Measurements from ENCODE around the gene OTULIN.

DNA sequence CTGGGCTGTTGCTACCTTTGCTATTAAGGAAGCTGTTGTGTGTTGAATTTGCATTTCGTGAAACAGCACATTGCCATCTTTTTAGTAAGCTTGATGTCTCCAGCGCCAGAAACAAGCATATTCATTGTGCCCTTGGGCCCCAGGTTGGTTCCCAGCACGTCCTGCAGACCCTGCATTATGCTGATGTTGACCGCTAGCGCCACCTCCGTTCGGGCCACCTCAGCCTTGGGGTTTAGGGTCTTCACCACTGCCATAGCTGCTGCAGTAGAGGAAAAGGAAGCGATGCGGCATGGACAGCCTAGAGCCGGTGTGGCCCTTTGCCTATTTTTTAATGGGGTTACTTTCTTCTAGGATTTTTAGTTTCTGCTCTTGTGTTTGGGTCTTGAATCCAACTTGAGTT, 23.8 kb upstream of the OTULIN start:
- TF ChIP-seq, protein P1, sequence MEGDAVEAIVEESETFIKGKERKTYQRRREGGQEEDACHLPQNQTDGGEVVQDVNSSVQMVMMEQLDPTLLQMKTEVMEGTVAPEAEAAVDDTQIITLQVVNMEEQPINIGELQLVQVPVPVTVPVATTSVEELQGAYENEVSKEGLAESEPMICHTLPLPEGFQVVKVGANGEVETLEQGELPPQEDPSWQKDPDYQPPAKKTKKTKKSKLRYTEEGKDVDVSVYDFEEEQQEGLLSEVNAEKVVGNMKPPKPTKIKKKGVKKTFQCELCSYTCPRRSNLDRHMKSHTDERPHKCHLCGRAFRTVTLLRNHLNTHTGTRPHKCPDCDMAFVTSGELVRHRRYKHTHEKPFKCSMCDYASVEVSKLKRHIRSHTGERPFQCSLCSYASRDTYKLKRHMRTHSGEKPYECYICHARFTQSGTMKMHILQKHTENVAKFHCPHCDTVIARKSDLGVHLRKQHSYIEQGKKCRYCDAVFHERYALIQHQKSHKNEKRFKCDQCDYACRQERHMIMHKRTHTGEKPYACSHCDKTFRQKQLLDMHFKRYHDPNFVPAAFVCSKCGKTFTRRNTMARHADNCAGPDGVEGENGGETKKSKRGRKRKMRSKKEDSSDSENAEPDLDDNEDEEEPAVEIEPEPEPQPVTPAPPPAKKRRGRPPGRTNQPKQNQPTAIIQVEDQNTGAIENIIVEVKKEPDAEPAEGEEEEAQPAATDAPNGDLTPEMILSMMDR (IDR thresholded peaks at IDR 0.05) = no peak
- TF ChIP-seq ZFX (IDR thresholded peaks at IDR 0.05; ENCODE audit: borderline replicate concordance) = no peak

All from 22Rv1 (cell line).